NCI-H460 (cell line): Measurements from ENCODE around the gene VAC14. TPM values are rescaled to one million over a fixed set of nuclear protein-coding genes. Genes with fewer than 3 reads are reported as not detected.
A peak's percentile ranks its signal among the peaks of the same experiment; 100 is the strongest.
"Not testable (repeated sequence)": the region's sequence is repeated elsewhere in the genome, so short reads cannot be mapped to it uniquely, and the experiment has no call there.

Source experiments
- DNase-seq: peaks from one replicate; pipeline ENCODE4 v3.0.0-alpha.2; 2016; ENCODE audit warnings: low read depth; ENCODE audit errors: extremely low read depth
- total RNA-seq: library from RNA; depleted of rRNA; stranded (reverse); fragments of >200 nt; shearing (Covaris generic); gene quantifications from 2 replicates; pipeline ENCODE4 v1.2.3, GENCODE V29; 2014

VAC14 gene
- total RNA-seq, 1 experiment from 2014 or later, result 29.8 TPM

DNA sequence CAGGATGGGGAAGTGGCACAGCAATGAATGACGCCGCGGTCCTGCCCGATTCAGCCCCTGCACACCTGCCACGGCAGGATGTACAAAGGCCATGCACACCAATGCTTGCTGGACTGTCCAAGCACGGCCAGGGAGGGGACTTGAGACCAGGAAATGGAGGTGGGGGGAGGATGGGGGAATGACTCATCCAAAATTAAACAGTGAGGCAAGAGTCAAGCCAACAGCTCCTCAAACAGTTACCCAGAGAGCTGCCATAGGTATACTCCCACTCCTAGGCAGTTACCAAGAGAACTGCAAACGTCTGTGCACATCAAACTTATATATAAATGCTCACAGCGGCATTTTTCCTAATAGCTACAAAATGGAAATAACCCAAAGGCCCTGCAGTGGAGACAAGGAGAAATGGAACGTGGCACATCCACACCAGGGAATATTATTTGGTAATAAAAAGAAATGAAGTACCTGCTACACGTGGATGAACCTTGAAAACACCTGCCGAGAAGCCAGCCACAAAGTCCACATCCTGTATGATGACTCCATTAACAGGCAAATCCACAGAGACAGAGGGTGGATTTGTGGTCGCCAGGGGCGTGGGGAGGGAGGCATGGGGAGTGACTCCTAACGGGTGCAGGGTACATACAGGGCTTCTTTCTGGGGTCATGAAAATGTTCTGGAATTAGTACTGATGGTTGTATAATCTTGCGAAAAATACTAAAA is 54.1 kb downstream of the VAC14 start:
- DNase-seq, result peak; percentile 74

DNA sequence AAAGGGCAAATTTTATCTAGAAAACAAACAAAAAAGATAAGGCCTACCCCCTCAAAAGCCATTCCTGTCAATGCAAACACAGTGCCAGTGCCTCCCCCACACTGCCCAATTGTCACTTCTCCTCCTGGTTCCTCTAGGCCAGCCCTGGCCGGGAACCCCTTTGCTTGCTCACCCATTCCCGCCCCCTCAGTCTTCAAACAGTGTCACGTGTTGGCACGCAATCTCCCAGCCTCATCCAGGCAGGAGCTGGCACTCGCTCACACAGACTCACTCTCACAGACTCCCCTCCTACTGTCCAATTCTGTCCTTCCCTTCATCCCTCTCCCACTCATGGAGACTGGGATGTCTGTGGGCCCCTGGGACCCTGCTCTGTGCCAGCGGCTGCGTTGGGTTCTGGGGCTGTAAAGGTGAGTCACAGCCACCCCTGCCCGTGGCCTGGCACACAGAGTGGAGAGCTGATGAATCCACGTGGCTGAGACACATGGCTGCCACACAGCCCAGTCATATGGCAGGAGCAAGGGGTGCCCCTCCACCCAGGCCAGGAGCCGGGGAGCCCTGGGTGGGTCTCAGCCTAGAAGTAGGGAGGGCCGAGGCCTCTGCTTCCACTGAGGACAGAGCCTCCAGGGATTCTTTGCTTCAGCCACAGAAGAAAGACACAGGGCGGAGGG is 54.8 kb downstream of the VAC14 start:
- DNase-seq, result peak; percentile 19

DNA sequence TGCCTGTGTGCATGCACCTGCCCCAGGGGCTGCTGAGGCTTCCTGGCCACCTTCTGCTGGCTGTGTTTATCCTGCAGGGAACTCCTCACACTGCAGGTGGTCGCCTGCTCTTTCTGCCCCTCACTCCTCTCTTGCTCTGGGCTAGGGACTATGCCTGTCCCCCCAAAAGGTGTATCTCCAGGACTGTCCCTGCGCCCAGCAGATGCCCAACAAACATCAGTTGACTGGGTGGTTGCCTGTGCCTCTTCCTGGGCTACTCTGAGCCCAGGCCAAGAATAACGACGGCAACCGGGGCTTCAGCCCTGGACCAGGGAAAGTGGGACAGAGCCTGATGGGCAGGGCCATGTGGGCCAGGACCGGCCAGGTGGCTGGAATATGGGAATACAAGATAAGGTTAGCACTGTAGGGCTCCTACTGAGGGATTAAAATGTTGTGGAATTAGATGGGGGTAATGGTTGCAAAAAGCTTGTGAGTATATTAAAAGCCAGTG is 55.4 kb downstream of the VAC14 start:
- no peak for DNase-seq

DNA sequence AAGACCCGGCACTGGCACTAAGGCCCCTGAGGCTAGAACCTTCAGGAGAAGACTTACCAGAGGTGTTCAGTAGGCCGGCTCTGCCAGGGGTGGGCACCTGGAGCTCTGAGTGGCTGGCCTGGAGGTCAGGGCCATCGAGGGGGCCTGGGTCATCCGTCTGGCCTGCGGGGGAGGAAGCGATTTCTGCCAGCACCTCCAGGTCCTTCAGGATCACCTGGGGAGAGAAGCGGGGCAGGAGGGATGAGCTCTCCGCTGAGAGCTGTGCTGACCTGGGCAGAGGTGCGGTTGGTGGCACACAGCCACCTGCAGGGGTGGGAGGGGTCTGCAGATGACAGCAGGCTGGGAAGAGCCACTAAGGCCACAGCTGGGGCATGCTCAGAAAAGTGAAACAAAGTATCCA is 56.6 kb downstream of the VAC14 start:
- DNase-seq, result no peak

DNA sequence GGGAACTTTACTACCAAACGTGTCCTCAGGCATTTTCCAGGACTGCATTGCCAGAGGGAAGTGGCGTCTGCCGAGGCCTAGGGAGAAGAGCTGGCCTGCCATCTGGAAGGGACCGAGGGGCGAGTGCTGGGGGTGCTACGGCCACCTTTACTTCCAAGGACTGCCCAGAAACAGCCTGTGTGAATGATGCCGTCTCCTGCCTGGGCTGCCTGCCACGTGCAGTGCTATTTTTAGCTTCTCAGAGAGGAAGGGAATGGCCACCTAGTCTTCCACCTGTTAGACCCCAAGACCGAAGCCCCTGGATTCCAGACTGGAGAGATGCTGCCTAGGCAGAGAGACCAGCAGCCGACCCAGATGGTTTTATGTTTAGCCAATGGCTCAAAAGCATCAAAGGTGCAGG is 57.2 kb downstream of the VAC14 start:
- DNase-seq, result no peak

DNA sequence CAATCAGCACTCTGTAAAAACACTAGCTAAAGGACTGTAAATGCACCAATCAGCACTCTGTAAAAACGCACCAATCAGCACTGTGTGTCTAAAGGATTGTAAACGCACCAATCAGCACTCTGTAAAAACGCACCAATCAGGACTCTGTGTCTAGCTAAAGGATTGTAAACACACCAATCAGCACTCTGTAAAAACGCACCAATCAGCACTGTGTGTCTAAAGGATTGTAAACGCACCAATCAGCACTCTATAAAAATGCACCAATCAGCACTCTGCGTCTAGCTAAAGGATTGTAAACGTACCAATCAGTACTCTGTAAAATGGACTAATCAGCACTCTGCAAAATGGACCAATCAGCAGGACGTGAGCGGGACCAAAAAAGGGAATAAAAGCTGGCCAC is 58.0 kb downstream of the VAC14 start:
- not testable (repeated sequence) for DNase-seq

DNA sequence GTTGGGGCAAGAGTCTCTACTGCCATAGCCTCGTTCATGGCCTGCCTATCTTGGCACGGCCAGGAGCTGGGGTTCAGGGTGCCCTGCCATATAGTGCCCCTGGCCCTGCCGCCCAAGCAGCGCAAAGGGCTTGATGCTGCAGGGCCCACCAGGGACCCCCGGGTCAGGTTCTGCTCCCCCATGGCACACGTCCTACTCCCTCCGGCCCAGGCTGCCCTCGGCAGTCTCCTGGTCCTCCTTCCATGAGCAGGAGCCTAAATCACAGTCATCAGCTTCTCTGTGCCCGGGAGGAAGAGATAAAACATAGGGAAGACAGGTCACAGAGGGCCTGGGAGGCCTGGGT is 59.2 kb downstream of the VAC14 start:
- DNase-seq, result no peak

DNA sequence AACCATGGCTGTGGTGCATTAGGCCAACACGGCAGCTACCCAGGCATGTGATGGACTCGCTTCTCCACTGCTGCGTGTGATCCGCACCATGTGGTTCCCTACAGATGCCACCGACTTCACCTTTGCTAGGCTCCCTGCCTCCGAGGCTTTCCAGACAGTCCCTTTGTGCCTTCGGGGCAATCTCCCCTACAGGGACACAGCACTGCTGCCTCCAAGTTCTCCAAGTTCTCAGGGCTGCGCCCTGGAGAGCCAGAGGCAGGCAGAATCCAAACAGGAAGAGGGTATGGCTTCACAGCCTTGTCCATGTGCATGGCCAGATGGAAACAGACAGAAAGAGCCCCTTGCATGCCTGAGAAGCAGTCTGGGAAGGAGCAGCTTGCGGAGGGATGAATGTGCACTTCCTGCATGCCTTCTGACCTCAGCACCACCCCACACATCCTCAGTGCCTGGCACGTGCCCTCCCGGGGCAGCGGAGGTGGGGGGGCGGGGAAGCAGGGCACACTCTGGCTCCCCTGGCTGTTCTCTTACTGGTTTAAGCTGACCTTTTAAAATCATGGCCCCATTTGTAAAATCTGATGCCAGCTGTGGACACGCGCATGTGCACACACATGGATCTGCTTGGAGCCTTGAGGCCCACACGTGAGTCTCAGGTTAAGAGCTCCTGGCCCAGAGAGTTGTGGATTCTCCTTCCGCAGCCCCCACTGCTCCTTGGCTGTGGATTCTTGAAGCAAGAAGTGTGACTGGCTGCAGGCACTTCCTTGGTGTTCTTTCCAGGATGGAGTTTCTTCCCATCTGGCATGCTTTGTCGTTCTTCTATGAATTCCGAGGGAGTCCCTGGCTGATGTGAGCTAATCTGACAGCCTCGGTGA is 59.8 kb downstream of the VAC14 start:
- no peak for DNase-seq

DNA sequence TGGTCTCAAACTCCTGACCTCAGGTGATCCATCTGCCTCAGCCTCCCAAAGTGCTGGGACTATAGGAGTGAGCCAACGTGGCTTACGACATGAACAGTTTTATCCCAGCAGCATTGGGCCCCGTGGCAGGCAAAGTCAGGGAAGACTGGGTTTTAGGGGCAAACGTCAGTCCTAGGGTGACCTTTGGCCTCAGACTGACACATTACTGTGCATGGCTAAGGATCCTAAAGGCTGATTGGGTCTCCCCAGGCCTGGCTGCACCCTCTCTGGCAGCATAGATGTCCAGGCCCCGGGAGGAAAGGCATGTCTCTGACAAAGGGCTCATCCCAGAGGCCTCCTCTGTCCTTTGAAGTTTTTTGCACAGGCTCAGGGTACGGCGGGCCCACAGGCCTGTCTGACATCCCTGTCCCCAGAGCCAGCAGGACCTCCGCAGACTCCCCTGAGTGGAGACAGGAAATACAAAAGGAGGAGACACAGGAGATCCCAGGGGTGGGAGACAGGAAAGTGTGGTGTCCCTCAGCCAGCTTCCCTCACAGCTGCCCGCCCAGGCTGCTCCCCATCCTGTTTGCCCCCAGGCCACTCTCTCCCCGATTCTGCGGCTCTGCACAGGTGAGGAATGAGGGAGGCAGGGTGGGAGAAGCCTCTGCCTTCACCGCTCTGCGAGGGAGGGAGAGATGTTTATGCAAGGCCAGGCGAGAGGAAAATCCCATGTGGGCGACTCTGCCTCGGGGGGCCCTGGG is 60.6 kb downstream of the VAC14 start:
- no peak for DNase-seq

DNA sequence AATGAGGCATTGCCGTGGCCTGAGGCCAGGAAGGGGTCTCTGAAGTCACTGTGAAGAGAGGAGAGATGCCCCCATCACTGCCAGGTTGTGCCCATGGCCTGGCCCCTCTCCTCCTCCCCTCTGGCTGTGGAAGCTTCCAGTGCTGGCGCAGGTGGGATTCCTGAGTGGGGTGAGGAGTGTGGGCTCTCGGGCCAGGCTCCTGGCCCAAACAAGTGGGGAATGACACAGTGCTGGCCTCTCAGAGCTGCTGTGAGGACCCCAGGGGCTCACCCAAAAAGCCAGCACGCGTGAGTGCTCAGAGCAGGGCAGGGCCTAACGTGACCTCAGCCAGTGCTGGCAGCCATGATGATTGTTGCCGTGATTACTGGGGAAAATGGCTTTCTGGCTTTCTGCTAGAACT is 61.6 kb downstream of the VAC14 start:
- DNase-seq, result no peak

DNA sequence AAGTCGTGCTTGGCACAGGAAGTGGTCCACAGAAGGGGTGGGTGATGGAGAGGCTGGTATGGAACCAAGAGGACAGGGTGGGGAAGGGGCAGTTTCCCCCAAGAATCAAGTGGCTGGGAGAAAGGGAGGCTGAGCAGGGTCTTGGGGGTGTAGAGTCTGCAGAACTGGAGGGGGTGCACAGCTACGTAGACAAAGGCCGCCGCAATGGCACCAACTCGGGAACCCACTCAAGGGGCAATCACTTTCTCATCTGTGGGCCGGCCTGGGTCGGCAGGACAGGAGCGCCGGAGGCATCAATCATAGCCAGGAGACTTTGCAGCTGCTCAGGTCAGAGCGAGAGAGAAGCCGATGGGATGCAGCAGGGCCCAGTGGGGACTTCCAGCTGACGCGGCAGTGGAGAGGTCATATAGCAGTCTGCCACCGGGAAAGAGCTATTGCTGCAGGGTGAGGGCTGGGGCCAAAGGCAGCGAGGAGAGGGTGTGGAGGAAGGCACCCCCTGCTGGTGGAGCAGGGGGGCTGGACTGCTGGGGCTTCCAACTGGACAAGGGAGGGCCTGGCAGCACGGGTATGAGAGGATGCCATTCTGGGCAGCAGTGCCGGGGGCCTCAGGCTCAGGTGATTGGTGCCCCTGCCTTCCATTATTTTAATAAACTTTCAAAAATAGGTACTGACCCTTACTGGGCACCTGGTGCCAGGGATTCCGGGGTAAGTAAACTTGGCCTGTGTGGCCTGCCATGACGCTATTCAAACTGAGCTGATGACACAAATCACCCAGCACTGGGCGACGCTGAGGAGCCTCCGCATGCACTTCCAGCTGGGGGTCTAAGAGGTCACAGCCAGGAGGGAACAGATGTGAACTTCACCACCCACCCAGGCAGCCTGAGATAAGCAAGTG is 62.6 kb downstream of the VAC14 start:
- peak; percentile 9 for DNase-seq

DNA sequence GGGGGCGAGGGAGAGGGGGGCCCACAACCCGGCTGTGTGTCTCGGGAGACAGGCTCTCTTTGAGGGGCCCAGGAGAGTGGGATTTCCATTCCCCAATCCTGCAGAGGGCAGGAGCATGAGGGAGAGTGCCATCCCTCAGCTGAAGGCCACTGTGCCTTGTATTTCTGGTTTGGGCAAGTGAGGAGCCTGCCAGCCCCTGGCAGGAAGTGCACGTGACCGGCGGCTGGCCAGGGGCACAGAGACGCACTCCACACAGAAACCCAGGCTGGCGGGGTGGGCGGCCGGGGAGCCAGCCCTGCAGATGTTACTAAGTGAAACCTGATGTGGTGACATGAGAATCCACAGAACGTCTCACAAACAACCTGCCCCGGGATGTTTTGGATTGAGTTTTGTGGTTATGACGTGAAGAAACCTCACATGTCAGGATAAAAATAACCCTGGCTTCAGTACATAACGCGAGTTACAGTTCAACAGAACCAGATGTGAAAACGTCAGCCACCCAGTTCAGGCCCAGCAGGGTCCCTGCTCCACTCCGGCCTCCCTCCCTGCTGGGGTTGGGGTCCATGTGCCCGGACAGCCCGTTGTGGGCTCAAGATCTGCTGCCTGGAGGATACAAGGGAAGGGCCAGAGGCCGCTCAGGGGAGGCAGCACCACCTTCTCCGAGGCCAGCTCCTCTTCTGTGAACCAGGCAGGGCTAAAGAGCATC is 63.4 kb downstream of the VAC14 start:
- no peak for DNase-seq

DNA sequence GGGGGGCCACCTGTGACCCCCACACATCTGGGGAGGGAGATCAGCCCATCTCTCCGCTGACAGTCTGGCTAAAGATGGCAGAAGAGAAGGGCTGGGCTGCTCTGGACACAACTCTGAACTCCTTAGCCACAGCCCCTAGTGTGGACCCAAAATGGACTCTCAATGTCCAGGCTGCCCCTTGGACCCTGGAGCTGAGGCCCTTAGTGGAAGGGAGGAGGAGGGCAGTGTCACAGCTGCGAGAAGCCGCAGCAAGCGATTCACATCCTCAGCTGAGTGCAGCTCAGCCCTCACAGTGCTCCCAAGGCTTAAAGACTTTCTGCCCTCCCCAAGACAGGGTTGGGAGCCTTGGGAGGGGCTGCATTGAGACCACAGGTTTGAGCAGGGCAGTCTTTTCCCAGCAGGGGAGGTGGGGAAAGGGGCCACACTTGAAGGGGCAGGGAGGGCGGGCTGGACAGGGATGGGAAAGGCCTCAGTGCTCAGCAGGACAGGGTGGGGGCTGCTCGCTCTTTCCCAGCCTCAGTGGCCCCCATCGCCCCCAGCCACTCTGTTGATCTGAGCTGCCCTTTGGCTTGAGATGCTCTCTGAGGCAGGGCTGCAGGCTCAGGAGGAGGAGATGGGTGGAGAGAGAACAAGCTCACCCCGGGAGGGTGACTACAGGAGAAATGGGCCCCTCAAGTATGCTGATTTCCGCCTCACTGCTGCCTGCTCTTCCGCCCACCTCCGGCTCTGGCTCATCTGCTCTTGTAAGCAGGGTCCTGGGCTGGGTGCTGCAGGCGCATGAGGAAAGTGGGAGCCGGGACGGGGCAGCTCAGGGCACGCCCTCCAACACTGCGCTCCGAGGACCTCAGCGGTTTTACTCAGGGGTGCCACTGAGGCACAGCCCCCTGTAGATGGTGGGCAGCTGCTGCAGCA is 64.2 kb downstream of the VAC14 start:
- DNase-seq, result no peak

DNA sequence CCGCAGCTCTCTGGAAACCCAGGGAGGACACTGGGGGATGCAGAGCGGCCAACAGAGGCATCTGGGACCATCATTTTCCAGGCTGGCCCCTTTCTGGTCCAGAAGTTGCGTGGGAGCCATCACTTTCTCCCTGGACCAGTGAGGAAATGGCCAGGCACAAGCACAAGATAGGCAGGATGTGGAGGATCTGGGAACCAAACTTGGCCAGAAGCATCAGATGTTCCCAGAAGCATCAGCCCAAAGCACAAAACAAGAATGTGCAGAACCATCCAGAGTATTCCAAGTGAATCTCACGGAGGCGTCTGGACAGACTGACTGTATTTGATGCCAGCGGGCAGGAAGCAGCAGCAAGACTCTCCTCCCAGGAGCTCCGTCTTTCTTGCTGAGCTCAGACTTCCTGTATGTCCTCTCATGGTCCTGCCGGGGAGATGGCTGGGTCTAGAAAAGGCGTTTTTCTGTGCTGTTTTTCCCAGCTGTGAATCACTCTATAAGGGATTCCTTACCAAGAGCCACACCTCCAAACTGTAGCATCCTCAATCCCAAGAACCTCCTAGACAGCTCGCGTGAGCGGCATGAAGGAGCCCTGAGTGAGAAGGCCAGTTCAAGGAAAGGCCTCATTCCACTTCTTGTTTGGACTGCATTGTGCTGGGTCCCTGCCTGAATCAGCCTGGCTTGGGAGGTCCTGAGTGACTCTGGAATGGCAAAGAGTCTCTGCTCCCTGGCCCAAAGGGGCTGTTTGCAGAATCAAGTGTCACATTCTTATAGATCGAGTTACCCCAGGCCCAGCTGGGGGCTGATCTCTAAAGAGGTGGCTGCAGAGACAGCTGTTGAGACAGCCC is 65.6 kb downstream of the VAC14 start:
- DNase-seq, result no peak

DNA sequence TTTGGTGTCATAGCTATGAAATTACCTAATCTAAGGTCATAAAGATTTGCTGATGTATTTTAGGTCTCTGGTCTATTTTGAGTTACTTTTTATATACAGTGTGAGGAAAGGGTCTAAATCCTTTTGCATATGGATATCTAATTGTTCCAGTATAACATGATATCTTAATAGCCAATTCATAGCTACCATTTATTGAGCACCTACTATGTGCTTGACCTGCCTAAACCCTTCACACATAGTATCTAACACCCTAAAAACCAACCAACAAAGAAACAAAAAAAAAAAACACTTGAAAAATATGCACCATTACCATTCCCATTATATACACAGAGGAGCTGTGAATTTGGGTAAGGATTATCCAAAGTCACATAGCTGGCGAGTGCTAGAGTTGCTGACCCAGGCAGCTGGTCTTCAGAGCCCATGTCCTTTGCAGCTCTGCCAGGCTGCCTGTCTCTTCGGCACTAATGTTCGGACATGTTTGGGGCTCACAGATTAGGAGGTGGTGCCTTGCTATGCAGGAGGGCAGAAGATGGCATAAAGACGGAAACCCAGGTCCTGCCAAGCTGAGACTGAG is 66.3 kb downstream of the VAC14 start:
- no peak for DNase-seq

DNA sequence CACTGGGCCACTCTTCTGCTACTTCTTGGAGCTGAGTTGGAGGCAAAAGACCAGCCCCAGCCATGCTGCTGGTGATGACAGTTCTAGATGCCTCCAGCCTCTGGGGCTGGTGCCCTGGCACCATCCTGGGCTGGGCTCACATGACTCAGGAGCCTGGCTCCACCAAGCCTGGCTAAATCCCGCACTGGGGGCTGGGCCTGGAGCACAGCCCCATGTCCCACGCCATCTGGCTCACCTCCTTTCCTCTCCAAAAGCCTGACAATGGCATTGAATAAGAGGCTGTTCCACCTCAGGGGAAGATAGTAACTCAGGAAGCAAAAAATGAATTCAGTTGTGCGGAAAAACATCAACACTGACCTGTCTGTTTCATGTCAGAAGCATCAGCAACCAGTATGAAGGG is 70.0 kb downstream of the VAC14 start:
- DNase-seq, result no peak

DNA sequence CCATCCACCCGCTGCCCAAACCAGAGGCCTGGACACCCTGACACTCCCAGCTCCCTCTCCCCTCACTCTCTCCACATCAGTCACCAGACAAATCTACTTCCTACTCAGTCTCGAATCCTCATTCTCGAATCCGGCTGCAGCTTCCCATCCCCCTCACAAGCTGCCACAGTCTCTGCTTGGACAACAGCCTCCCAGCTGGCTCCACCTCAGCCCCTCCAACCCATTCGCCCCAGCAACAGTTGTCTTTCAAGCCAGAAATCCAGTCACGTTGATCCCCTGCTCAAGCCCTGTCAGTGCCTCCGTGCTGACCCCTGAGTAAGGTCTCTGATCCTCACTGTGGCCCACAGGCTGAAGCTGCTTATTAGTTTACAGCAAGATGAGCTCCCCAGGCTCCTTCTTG is 70.9 kb downstream of the VAC14 start:
- DNase-seq, result no peak
